Psoas muscle (tissue), 8 donors: Measurements from ENCODE around the gene TAPT1. TPM values are rescaled to one million over a fixed set of nuclear protein-coding genes. Genes with fewer than 3 reads are reported as not detected.
A peak's percentile ranks its signal among the peaks of the same experiment; 100 is the strongest.

Experiments used
- ATAC-seq, 4 donors: fragments of 200-7000 bp; cut with Tn5 transposase; one replicate each; pipeline ENCODE4 v1.9.1; 2020; ENCODE audit warnings: moderate library complexity in 3 of 4, mild to moderate bottlenecking in 2 of 4
- DNase-seq, 2 donors: peaks; one replicate each; pipeline ENCODE4 v3.0.0-alpha.2; 2020
- H3K27ac ChIP-seq: fragments of 200-600 bp; one replicate; pipeline ENCODE4 v1.8.0; 2022
- H3K27me3 ChIP-seq, 3 donors: fragments of 200-600 bp in 1 of 3; one replicate each; pipeline versions ENCODE4 v1.6.1 to v1.8.0; 2013 to 2022; ENCODE audit warnings: low read length in 2 of 3, mild to moderate bottlenecking in 2 of 3, moderate library complexity in 1 of 3; ENCODE audit not compliant: insufficient read depth in 3 of 3
- H3K36me3 ChIP-seq, 2 donors: fragments of 200-600 bp in 1 of 2; one replicate each; pipeline versions ENCODE4 v1.6.1 to v1.8.0; 2013 to 2022; ENCODE audit warnings: low read depth in 1 of 2, mild to moderate bottlenecking in 1 of 2, moderate library complexity in 1 of 2; ENCODE audit not compliant: insufficient read depth in 1 of 2
- H3K4me1 ChIP-seq: fragments of 200-600 bp; one replicate; pipeline ENCODE4 v1.8.0; 2022
- H3K4me3 ChIP-seq: fragments of 200-600 bp; one replicate; pipeline ENCODE4 v1.8.0; 2022; ENCODE audit warnings: mild to moderate bottlenecking
- H3K9me3 ChIP-seq: fragments of 200-600 bp; one replicate; pipeline ENCODE4 v1.8.0; 2022
- WGBS, 3 donors: extraction: QIAGEN DNeasy Blood & Tissue Kit; methylation state at CpG; one replicate each; pipeline versions ENCODE4 v1.1.6 to v1.1.7; 2013; 5-methylcytosine and 5-hydroxymethylcytosine counted together
- intact Hi-C, 2 donors: fragments of 100-400 bp; cut with DNase I; formaldehyde crosslinking; loops; one replicate each; pipeline versions ENCODE4 v1.11.0 to v1.14.2; 2022
- polyA plus RNA-seq, 3 donors: library from polyadenylated mRNA; stranded (reverse); fragments of 200-250 nt; gene quantifications; one replicate each; pipeline ENCODE4 v1.2.3, GENCODE V29; 2013
- total RNA-seq, 4 donors: library from RNA; stranded (reverse); fragmentation: NEBNext Ultra II Directional in 2 of 4; extraction: Animal tissue kit (Norgen Biotek cat#: 25700) in 2 of 4; gene quantifications; one replicate each; pipeline versions ENCODE4 v1.2.1 to v1.2.4, GENCODE V29; 2021 to 2023
- TF ChIP-seq, protein P1 (sequence below): fragments of 200-600 bp; IDR thresholded peaks from one replicate; pipeline ENCODE4 v1.8.0; 2022; ENCODE audit warnings: antibody characterized with exemption
- donor health status: healthy with polysubstance abuse.
- donor health status: DM: no; HTN: no; CAD: no; lungs with moderate emphysema.
- donor health status: Bipolar disorder and iron deficiency.
- donor health status: healthy.
- donor health status: DM: yes; HTN: yes; CAD: no.
- donor health status: DM: no; HTN: no; CAD: no.
- donor health status: DM: no; HTN: no; CAD: no.
- donor health status: DM: yes; HTN: yes; CAD: no.

TAPT1 gene
- total and polyA plus RNA-seq, 7 donors, result 14.2 to 101 (median 46.9) TPM

DNA sequence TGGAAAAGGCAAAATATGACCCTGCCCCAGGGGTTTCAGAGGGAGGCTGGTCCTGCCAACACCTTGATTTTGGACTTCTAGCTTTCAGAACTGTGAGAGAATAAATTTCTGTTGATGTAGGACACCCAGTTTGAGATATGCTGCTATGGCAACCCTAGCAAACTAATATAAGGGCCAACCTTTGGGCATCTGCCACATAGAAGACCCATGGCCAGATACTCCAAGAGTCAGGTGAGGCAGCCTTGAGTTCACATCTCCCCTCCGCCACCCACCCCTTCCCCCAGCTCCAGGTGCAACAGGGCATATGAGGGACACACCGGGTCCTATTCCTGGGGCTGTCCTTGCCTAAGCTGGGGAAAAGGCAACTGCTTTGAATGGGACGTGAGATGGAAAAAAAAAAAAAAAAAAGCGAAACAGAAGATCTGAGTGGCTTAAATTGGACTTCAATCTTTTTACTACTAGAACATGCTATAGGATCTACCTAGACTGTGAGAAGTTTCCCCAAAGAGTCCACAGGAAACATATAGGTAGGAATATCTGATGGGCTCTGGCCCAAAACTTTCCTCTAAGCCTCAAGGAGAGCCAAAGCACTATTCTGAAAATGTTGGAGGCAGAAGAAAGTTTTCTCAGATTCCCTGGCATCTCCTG is 85.9 kb downstream of the TAPT1 start:
- Histone ChIP-seq H3K27ac (no peak overlapping the region), H3K4me3 (no peak overlapping the region), H3K4me1 (peaks cover 13% of the 10 kb centered on the region), H3K36me3 (no peaks in the 10 kb centered on the region), H3K27me3 (no peaks in the 10 kb centered on the region), H3K9me3 (peaks cover 18% of the 10 kb centered on the region)
- TF ChIP-seq, protein P1, sequence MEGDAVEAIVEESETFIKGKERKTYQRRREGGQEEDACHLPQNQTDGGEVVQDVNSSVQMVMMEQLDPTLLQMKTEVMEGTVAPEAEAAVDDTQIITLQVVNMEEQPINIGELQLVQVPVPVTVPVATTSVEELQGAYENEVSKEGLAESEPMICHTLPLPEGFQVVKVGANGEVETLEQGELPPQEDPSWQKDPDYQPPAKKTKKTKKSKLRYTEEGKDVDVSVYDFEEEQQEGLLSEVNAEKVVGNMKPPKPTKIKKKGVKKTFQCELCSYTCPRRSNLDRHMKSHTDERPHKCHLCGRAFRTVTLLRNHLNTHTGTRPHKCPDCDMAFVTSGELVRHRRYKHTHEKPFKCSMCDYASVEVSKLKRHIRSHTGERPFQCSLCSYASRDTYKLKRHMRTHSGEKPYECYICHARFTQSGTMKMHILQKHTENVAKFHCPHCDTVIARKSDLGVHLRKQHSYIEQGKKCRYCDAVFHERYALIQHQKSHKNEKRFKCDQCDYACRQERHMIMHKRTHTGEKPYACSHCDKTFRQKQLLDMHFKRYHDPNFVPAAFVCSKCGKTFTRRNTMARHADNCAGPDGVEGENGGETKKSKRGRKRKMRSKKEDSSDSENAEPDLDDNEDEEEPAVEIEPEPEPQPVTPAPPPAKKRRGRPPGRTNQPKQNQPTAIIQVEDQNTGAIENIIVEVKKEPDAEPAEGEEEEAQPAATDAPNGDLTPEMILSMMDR, result no peak
- DNase-seq (no peak), ATAC-seq (peak in 1 of 4 donors; percentile 13)
- WGBS, 3 donors, result 78 to 85% (median 84%) methylated on average over 3 to 4 of the region's 4 CpGs
- intact Hi-C loops, result no loop called here

- 88 to 98% (median 94%) methylated on average over 8 of the region's 8 CpGs for WGBS, 3 donors
- H3K36me3 ChIP-seq, result no peaks in the 10 kb centered on the region
- no peak for DNase-seq
- no peak overlapping the region for H3K4me3 ChIP-seq
- intact Hi-C loops, result no loop called here
- no peak for ATAC-seq
- no peaks in the 10 kb centered on the region for H3K27me3 ChIP-seq
- H3K27ac ChIP-seq, result no peak overlapping the region
- H3K9me3 ChIP-seq, result peaks cover 9% of the 10 kb centered on the region
- H3K4me1 ChIP-seq, result peaks cover 13% of the 10 kb centered on the region
- TF ChIP-seq, protein P1, result no peak
These were observed 87.0 kb downstream of the TAPT1 start for GRCh38 chr4:16139066-16139945.

DNA sequence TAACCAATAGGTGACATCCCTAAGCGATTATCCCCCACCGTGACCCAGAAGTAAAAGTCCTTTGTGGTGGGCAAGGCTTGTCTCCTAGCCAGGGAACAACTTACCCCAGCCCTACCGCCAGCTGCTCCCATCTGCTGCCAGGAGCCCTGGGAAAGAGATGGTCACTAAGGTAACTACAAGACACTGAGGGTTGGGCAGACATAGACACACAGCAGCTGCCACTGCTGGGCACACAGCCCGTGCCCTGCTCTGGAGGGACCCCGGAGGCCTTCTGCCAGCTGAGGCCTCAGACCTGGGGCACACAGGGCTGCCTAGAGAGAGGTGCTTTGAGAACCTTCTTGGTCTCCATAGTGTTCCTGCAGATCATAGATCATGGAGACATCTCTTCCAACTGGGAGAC is 89.4 kb downstream of the TAPT1 start:
- intact Hi-C loops, result no loop called here
- H3K27ac ChIP-seq, result no peak overlapping the region
- H3K27me3 ChIP-seq, result no peaks in the 10 kb centered on the region
- DNase-seq, result no peak
- TF ChIP-seq, protein P1, result no peak
- H3K4me3 ChIP-seq, result no peak overlapping the region
- WGBS, 3 donors, result 33 to 47% (median 35%) methylated on average over 5 of the region's 5 CpGs
- H3K9me3 ChIP-seq, result no peaks in the 10 kb centered on the region
- H3K36me3 ChIP-seq, result no peaks in the 10 kb centered on the region
- H3K4me1 ChIP-seq, result peaks cover 13% of the 10 kb centered on the region
- ATAC-seq, result peak in 2 of 4 donors; percentile 24 to 39

DNA sequence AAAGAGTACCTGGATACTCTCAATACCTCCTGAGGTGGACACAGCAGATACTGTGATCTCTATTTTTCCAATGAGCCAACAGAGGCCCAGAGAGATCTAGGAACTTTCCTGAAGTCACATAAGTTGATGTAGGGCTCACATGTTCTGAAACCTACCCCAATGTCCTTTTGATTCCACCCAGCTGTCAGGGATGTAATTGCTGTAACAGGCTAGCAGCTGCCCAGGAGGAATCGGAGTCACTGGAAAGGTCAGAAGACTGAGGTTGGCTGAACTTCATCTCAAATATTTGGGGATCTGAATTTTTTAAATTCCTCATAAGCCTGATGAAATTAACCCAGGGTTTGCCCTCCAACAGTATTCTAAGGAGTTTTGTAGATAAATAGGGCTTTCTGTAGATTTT is 90.0 kb downstream of the TAPT1 start:
- TF ChIP-seq, protein P1, result no peak
- H3K36me3 ChIP-seq, result no peaks in the 10 kb centered on the region
- 0 to 11% (median 11%) methylated on average over 1 of the region's 1 CpG for WGBS, 3 donors
- no peak overlapping the region for H3K4me3 ChIP-seq
- no peak overlapping the region for H3K27ac ChIP-seq
- no peak for DNase-seq
- H3K9me3 ChIP-seq, result no peaks in the 10 kb centered on the region
- H3K27me3 ChIP-seq, result no peaks in the 10 kb centered on the region
- intact Hi-C loops, result no loop called here
- ATAC-seq, result peak in 2 of 4 donors; percentile 37 to 43
- H3K4me1 ChIP-seq, result peaks cover 8% of the 10 kb centered on the region
